ENCODE data around the gene DUS1L.

DNA sequence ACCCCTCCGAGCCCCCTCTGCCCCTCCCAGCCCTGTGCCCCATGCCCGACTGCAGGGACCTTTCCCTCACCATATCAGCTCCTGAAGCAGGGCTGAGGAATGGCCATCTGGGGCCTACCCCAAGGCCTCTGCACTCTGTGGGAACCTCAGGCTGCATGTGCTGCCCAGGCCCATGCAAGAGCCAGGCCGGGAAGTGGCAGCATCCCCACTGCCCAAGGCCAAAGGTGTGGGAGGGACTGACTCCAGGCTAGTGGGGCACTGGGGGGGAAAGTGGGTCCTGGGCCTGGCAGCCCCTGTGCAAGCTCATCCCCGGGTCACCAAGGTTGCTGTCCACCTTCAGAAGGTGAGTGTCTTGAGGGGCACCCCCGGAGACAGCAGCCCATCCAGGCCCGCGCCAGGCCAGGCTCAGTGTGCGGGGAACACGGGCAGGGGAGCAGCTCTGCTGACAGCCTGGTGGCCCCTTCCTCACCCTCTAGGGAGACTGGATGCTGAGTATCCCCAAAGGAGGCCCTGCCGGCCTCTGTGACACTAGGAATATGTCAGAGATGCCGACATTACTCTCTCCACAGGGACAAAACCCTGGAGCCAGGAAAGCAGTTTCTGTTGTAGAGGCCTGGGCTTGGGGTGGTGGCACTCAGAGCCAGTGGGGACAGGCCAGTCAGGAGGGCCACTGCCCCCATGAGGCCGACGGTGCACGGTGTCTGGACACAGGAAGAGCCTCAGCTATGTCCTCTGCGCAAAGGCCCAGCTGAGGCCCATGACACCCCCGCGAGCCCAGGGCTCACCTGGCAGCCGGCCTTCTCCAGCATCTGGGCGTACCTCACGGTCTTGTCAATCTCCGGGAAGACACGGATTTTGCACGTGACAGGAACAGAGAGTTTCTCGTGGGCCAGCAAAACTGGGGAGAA is 3.3 kb downstream of the DUS1L start:
- TF ChIP-seq, protein P1, sequence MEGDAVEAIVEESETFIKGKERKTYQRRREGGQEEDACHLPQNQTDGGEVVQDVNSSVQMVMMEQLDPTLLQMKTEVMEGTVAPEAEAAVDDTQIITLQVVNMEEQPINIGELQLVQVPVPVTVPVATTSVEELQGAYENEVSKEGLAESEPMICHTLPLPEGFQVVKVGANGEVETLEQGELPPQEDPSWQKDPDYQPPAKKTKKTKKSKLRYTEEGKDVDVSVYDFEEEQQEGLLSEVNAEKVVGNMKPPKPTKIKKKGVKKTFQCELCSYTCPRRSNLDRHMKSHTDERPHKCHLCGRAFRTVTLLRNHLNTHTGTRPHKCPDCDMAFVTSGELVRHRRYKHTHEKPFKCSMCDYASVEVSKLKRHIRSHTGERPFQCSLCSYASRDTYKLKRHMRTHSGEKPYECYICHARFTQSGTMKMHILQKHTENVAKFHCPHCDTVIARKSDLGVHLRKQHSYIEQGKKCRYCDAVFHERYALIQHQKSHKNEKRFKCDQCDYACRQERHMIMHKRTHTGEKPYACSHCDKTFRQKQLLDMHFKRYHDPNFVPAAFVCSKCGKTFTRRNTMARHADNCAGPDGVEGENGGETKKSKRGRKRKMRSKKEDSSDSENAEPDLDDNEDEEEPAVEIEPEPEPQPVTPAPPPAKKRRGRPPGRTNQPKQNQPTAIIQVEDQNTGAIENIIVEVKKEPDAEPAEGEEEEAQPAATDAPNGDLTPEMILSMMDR (IDR thresholded peaks at IDR 0.05), result 0 out of 2 replicates have a peak, but pooled peaks have one; percentile 6
- no peak for TF ChIP-seq ZFX (IDR thresholded peaks at IDR 0.05; ENCODE audit: borderline replicate concordance)

Data from 22Rv1 (cell line).